GM13976 (cell line): ENCODE results near the gene LAMA5.

ENCODE experiments used
- DNase-seq: peaks from one replicate; pipeline ENCODE4 v3.0.0; 2012; ENCODE audit warnings: low spot score
- CTCF ChIP-seq: IDR thresholded peaks from 2 replicates; pipeline ENCODE4 v1.5.1; 2012; ENCODE audit warnings: borderline replicate concordance, mild to moderate bottlenecking; ENCODE audit not compliant: insufficient read depth; ENCODE audit errors: extremely low read depth, missing control alignments, control extremely low read depth
- in situ Hi-C: fragments of 300-500 bp; cut with MboI; formaldehyde crosslinking; loops from one replicate; pipeline ENCODE4 v1.12.0; 2022; ENCODE audit warnings: low sequenced_read_pairs, mixed read lengths, inconsistent platforms; ENCODE audit not compliant: unreplicated experiment

The LAMA5 gene

DNA sequence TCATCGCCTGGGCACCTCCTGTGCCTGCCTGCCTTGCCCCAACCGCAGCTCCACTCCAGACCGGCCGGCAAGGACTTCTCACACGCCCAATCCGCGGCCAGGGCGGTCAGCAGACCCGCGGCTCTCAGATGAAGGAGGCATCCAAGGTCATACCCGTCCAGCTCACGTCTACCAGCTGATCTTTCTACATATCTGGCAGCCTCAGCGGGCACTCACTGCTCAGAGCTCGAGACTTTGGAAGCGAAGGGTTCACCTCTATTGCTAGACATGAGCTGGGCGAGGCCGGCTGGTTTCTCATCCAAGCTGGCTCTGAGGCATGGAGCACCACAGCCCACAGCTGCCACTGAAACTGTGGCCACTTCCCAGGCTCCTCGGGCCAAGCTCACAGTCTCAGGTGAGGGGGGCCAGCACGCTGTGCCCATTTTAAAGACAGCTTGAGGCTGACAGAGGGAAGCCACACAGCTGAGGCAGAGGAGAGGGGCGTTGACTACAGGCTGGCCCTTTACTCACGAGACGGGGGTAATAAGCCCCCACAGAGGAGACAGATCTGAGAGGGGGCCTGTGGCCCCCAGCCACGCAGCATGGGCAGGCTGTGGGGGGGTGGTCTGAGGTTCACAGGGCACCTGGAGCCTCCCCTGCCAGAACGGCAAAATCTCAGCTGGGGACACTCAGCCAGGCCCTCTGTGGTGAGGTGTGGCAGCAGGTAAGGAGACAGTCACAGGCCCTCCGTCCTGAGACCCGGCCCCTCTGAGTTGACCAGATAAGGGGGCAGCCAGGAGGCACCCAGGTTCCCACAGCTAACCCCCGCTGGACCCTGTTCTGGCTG lies 2.0 kb downstream of the LAMA5 start:
- no peak for DNase-seq
- no peak for TF ChIP-seq CTCF
- in situ Hi-C loops, result no loop called here

DNA sequence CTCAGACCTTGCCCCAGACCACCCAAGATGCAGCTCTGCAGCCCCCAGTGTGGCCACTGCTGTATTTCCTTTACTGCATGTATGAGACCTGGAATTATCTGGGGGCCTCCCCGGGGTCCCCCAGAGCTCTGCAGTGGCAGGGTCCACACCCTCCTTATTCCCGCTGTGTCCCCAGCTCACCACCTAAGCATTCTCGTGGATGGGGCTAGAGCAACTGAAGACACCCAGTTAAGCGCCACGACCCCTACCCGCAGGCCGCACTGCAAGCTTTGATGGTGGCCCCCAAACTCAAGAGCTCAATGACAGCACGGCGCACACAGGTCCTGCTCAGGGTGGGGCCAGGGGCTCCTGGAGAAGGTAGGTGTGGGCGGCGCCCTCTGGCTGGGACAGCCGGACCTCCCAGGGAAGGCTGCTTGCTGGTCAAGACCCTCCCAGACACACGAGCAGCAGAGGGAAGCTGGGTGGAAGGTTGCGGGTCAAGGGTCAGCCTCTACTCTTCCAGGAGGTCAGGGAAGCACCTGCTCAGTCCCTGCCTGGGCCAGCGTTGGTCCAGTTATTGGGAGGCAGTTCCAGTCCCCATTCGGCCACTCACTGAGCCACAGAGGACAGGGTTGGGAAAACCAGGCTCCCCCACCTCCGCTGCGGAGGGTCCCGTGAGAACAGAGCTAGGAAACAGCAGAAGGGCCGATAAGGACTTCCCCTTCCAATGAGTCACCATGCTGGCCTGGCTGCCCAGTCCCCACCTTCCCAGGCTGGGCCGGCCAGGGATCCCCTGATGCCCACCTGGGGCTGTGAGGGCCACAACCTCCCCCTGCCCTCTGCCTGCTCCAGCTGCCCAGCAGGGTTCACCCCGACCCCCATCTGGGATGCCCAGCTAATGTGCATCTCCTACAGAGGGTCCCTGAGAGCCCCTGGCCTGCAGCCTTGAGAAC lies 2.9 kb downstream of the LAMA5 start:
- in situ Hi-C loops, result no loop called here
- DNase-seq, result no peak
- TF ChIP-seq CTCF, result no peak

DNA sequence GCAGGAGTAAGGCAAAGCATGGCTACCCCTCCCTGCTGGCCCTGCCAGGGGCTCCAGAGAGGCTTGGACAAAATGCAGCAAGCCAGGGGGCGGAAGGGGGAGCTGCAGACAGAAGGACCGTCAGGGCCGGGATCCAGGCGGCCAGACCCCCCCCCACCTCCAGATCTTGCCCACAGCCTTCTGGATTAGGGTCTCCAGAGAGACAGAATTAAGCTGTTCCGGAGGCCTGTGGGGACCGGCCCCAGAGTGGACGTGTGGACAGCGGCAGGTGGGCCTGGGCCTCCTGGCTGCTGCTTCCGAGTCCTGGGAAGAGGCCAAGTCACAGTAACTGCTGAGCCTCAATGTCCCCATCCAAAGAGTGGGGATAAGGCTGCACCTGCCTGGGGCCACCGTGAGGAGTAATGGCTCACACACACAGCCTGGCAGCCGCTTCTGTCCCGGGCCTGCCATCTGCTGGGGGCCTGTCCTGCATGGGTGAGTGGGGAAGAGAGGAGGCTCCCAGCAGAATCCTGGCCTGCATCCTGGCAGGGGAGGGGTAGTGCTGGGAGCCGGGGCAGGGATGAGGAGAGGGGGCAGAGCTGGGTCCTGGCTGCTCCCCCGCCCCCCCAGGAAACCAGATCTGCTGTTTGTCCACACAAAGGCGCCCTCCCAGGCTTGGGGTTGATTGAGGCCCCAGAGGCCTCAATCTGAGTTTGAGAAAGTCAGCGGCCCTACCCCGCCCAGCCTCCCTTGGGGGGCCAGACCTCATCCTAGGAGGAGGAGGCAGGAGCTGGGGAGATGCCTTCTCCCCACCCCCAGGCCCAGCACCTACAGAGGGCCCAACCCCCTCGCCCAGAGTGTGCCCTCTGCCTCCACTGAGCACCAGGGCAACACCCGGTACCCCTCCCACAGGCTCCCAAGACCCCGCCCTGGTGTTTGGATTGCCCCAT lies 3.9 kb downstream of the LAMA5 start:
- no peak for DNase-seq
- in situ Hi-C loops, result no loop called here
- TF ChIP-seq CTCF, result no peak

DNA sequence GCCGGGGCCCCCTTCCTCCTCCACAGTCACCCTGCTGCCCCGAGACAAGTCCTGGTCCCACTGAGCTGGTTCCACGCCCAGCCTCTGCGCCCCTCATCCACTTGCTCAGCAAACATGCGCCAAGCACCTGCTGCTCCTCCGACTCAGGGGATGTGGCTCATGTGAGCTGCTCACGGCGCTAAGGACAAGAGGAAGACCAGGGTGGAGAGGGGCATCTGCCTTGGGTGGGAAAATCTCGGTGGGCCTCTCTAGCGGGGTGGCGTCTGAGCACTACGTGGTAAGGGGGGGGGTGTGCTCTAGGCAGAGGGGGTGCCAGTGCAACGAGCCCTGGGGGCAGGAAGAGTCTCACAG lies 4.5 kb downstream of the LAMA5 start:
- no peak for DNase-seq
- in situ Hi-C loops, result no loop called here
- TF ChIP-seq CTCF, result no peak

DNA sequence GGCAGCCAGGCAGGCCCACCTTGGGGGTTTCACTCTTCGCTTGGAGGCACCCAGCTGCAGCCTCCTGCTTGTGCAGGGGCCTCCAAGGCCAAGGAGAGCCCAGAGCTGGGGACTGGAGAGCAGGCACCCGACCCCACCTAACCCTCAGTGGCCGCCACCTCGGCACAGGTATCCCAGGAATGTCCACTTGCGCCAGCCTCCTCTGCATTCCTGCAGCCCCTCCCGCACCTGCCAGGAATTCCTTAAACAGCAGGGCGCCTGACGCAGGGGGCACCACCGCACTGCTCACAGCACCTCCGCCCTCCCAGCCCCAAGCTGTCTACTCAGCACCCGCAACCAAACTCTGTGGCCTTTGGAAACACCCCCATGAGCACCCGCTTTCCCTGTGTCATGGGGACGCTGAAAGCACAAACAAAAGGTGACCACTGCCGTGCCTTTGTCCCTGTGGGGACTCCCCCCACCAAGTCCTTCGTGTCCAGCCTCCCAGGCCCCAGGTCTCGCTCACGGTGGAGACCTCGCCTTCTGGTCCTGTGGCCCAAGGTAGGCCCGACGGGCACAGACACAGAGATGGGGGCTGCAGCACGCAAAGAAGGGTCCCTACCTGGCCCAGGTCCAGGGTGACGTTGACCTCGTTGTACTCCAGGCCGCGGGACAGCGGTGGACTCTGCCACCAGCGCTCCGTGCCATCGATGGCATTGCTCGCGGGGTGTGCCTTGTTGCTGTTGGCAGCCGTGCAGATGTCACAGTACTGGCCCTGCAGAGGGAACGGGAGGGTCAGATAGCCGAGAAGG lies 5.1 kb downstream of the LAMA5 start:
- no peak for DNase-seq
- TF ChIP-seq CTCF, result no peak
- in situ Hi-C loops, result no loop called here
